CD4-positive, alpha-beta T cell (primary cell): ENCODE measurements around the gene SLC7A6. TPM values are rescaled to one million over a fixed set of nuclear protein-coding genes. Genes with fewer than 3 reads are reported as not detected.
A peak's percentile ranks its signal among the peaks of the same experiment; 100 is the strongest.

Experiments
- ATAC-seq: fragments of 200-7000 bp; cut with Tn5 transposase; one replicate; pipeline ENCODE4 v1.10.0; 2022; ENCODE audit warnings: mild to moderate bottlenecking; ENCODE audit not compliant: poor library complexity
- CTCF ChIA-PET: fragments of 350-600 bp; sonication (Branson Sonifier 250); formaldehyde crosslinking; loops from one replicate; lab custom pipeline; 2021; ENCODE audit warnings: antibody characterized with exemption, inconsistent platforms; lab: Charles Lee
- POLR2A ChIA-PET: fragments of 350-600 bp; sonication (Branson Sonifier 250); formaldehyde crosslinking; loops from one replicate; lab custom pipeline; 2021; ENCODE audit warnings: antibody characterized with exemption, inconsistent platforms; lab: Charles Lee
- DNase-seq, 14 experiments: peaks; one replicate each; pipeline ENCODE4 v3.0.0-alpha.2; 2013 to 2020; ENCODE audit warnings: mixed read lengths in 2 of 14
- H3K27ac ChIP-seq, 2 donors: one replicate each; pipeline versions ENCODE4 v1.5.1 to v1.7.0; 2013; ENCODE audit warnings: low read length in 2 of 2, low read depth in 1 of 2, mild to moderate bottlenecking in 1 of 2
- H3K27me3 ChIP-seq, 2 experiments: 1 replicate in 1 of 2; 2 replicates in 1 of 2; pipeline versions ENCODE4 v1.6.1 to v1.7.0; 2013; ENCODE audit warnings: low read length in 2 of 2, control low read depth in 1 of 2, mild to moderate bottlenecking in 1 of 2, moderate library complexity in 1 of 2; ENCODE audit not compliant: insufficient read depth in 2 of 2, control insufficient read depth in 1 of 2
- H3K36me3 ChIP-seq: one replicate; pipeline ENCODE4 v1.6.1; 2013; ENCODE audit warnings: low read length, control low read depth; ENCODE audit not compliant: insufficient read depth
- H3K4me1 ChIP-seq: one replicate; pipeline ENCODE4 v1.6.1; 2013; ENCODE audit warnings: low read length, control low read depth; ENCODE audit not compliant: insufficient read depth
- H3K4me3 ChIP-seq: one replicate; pipeline ENCODE4 v1.5.1; 2013; ENCODE audit warnings: mild to moderate bottlenecking, low read length, moderate library complexity
- H3K9me3 ChIP-seq, 2 experiments: 1 replicate in 1 of 2; 2 replicates in 1 of 2; pipeline versions ENCODE4 v1.6.1 to v1.7.0; 2013; ENCODE audit warnings: low read length in 2 of 2, mild to moderate bottlenecking in 2 of 2, control low read depth in 1 of 2, moderate library complexity in 1 of 2; ENCODE audit not compliant: control insufficient read depth in 1 of 2, insufficient read depth in 1 of 2
- H3K27ac Mint-ChIP-seq: one replicate; pipeline ENCODE4 v1.8.0; 2020; ENCODE audit warnings: mixed read lengths
- H3K27me3 Mint-ChIP-seq: one replicate; pipeline ENCODE4 v1.8.0; 2021; ENCODE audit warnings: mixed read lengths
- H3K36me3 Mint-ChIP-seq: one replicate; pipeline ENCODE4 v1.8.0; 2021; ENCODE audit warnings: low read depth, mixed read lengths
- H3K4me1 Mint-ChIP-seq: one replicate; pipeline ENCODE4 v1.8.0; 2021; ENCODE audit warnings: low read depth, mixed read lengths
- H3K4me3 Mint-ChIP-seq: one replicate; pipeline ENCODE4 v1.8.0; 2020; ENCODE audit warnings: mild to moderate bottlenecking, mixed read lengths
- H3K9me3 Mint-ChIP-seq: one replicate; pipeline ENCODE4 v1.8.0; 2020; ENCODE audit warnings: mixed read lengths
- intact Hi-C, 2 experiments: fragments of 100-400 bp; cut with DNase I in 1 of 2; cut with micrococcal nuclease in 1 of 2; formaldehyde crosslinking; loops; one replicate each; pipeline versions ENCODE4 v1.15.1 to v1.9.0; 2023 to 2025; cut with DNase I, micrococcal nuclease
- total RNA-seq, 174 experiments: library from RNA in 2 of 174; stranded (reverse) in 2 of 174; gene quantifications; one replicate each; pipeline ENCODE4 v1.2.3 and lab custom pipeline; 2021 to 2026
- TF ChIP-seq, protein P1 (sequence below): fragments of 200-600 bp; IDR thresholded peaks from one replicate; pipeline ENCODE4 v1.8.0; 2022; ENCODE audit warnings: antibody characterized with exemption, mild to moderate bottlenecking

The SLC7A6 gene
- total RNA-seq, 2 experiments from 2014 or later, result 187 to 197 TPM

DNA sequence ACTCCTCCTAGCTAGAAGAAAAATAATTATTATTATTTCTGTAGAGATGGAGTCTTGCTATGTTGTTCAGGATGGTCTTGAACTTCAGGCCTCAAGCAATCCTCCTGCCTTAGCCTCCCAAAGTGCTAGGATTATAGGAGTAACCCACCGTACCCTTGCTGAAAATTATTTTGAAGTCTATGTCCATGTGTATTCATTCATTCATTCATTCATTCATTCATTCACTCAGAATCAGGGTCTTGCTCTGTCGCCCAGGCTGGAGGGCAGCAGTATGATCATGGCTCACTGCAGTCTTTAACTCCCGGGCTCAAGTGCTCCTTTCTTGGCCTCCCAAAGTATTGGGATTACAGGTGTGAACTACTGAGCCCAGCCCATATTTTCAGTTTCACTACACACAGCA lies 42.3 kb downstream of the SLC7A6 start:
- no peaks in the 10 kb centered on the region for H3K9me3 ChIP-seq
- no peaks in the 10 kb centered on the region for H3K9me3 Mint-ChIP-seq
- intact Hi-C loops, result no loop called here
- no peak overlapping the region for H3K4me3 ChIP-seq
- ChIA-PET CTCF (interaction anchor here (1.6 kb wide), 1 partner anchor 45 kb away, joined by 6 read pairs; no protein-coding TSS in a partner anchor), POLR2A (interaction anchor here (1.7 kb wide), 1 partner anchor 31 kb away, joined by 4 read pairs; no protein-coding TSS in a partner anchor)
- H3K36me3 ChIP-seq, result peaks cover 74% of the 10 kb centered on the region
- H3K27me3 Mint-ChIP-seq, result no peaks in the 10 kb centered on the region
- H3K27ac Mint-ChIP-seq, result no peak overlapping the region
- H3K27me3 ChIP-seq, result no peaks in the 10 kb centered on the region
- peaks cover 76% of the 10 kb centered on the region for H3K36me3 Mint-ChIP-seq
- ATAC-seq (no peak), DNase-seq (no peak)
- peaks cover 55% of the 10 kb centered on the region for H3K4me1 Mint-ChIP-seq
- TF ChIP-seq, protein P1, sequence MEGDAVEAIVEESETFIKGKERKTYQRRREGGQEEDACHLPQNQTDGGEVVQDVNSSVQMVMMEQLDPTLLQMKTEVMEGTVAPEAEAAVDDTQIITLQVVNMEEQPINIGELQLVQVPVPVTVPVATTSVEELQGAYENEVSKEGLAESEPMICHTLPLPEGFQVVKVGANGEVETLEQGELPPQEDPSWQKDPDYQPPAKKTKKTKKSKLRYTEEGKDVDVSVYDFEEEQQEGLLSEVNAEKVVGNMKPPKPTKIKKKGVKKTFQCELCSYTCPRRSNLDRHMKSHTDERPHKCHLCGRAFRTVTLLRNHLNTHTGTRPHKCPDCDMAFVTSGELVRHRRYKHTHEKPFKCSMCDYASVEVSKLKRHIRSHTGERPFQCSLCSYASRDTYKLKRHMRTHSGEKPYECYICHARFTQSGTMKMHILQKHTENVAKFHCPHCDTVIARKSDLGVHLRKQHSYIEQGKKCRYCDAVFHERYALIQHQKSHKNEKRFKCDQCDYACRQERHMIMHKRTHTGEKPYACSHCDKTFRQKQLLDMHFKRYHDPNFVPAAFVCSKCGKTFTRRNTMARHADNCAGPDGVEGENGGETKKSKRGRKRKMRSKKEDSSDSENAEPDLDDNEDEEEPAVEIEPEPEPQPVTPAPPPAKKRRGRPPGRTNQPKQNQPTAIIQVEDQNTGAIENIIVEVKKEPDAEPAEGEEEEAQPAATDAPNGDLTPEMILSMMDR, result no peak
- H3K4me3 Mint-ChIP-seq, result no peak overlapping the region
- H3K4me1 ChIP-seq, result peaks cover 36% of the 10 kb centered on the region
- no peak overlapping the region for H3K27ac ChIP-seq

DNA sequence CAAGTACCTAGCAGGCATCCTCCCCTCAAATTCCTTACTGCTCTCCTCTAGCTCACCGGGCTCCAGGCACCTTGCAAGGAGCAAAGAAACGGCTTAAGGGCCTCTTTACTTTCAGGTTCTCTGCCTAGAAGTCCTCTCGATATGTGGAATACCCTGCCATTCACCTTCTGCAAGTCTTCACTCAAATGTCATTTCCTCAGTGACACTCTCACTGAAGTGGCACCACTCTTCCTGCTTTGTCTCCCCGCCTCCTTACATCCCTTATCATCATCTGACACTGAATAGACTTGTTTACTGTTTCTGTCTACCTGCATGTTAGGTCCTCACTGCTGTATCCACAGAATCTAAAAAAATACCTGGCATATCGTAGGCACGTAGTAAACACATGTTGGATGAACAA lies 45.5 kb downstream of the SLC7A6 start:
- ATAC-seq, result no peak
- Mint-ChIP-seq H3K4me1 (peaks cover 59% of the 10 kb centered on the region), H3K27ac (peak overlapping the region; percentile 91), H3K4me3 (peak overlapping the region; percentile 100), H3K27me3 (no peaks in the 10 kb centered on the region), H3K9me3 (no peaks in the 10 kb centered on the region), H3K36me3 (peaks cover 65% of the 10 kb centered on the region)
- Histone ChIP-seq H3K27ac (peak overlapping the region; percentile 73 to 79), H3K27me3 (no peaks in the 10 kb centered on the region), H3K4me3 (peak overlapping the region; percentile 100), H3K9me3 (no peaks in the 10 kb centered on the region), H3K36me3 (peaks cover 57% of the 10 kb centered on the region), H3K4me1 (peaks cover 50% of the 10 kb centered on the region)
- ChIA-PET POLR2A (interaction anchor here (1.2 to 1.3 kb wide), 3 partner anchors 20 to 24 kb away, joined by 3 to 6 read pairs (median 4); no protein-coding TSS in a partner anchor), CTCF (interaction anchor here (4.0 kb wide), 1 partner anchor 48 kb away, joined by 39 read pairs; no protein-coding TSS in a partner anchor)
- TF ChIP-seq, protein P1, result no peak
- intact Hi-C loops, result loop anchor here (1.0 to 2.0 kb wide), 5 partner anchors 19 to 225 kb away; partner anchors contain the start of genes NFATC3 (in 1 of the 2) and SLC7A6 (in 1 of the 2)
- peak in 4 of 14 experiments; percentile 24 to 44 (median 42) for DNase-seq

DNA sequence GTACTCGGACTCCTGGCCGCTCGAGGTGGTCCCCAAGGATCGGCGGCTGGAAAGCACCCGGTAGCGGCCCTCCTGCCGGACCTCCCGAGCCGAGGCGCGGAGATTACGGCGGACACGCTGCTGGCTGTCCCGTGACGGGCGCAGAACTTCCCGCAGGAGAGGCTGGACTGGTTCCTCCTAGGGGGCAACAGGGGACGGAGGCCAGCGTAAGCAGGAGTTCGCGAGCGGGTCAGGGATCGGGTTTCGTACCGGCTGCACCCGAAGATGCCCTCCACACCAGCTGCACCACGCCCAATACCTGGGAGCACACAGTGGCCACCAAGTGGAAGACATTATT lies 46.1 kb downstream of the SLC7A6 start:
- peak overlapping the region; percentile 91 for H3K27ac Mint-ChIP-seq
- Histone ChIP-seq H3K27me3 (no peaks in the 10 kb centered on the region), H3K27ac (peak overlapping the region; percentile 73 to 79), H3K9me3 (no peaks in the 10 kb centered on the region), H3K36me3 (peaks cover 56% of the 10 kb centered on the region), H3K4me3 (peak overlapping the region; percentile 100), H3K4me1 (peaks cover 49% of the 10 kb centered on the region)
- peaks cover 57% of the 10 kb centered on the region for H3K4me1 Mint-ChIP-seq
- no peaks in the 10 kb centered on the region for H3K9me3 Mint-ChIP-seq
- no peaks in the 10 kb centered on the region for H3K27me3 Mint-ChIP-seq
- DNase-seq (no peak), ATAC-seq (no peak)
- peaks cover 65% of the 10 kb centered on the region for H3K36me3 Mint-ChIP-seq
- CTCF ChIA-PET, result interaction anchor here (0.9 to 4.0 kb wide), 8 partner anchors 10 to 226 kb away, joined by 4 to 39 read pairs (median 6); partner anchors contain the start of genes NFATC3 and SLC7A6
- peak overlapping the region; percentile 100 for H3K4me3 Mint-ChIP-seq
- intact Hi-C loops, result loop anchor here (1.0 to 2.0 kb wide), 5 partner anchors 18 to 226 kb away; partner anchors contain the start of genes NFATC3 (in 1 of the 2) and SLC7A6 (in 1 of the 2)
- POLR2A ChIA-PET, result interaction anchor here (0.6 to 2.4 kb wide), 22 partner anchors 10 to 504 kb away, joined by 3 to 90 read pairs (median 5); partner anchors contain the start of genes ESRP2, NFATC3, PLA2G15 and PSMB10
- TF ChIP-seq, protein P1, result no peak
